Stomach (tissue), 9 donors: Measurements from ENCODE around the gene TRIP4. TPM values are rescaled to one million over a fixed set of nuclear protein-coding genes. Genes with fewer than 3 reads are reported as not detected.

Experiments
- DNase-seq, 2 donors: peaks; one replicate each; pipeline versions ENCODE4 v3.0.0 to v3.0.0-alpha.2; 2013 to 2019
- H3K27ac ChIP-seq, 5 donors: fragments of 200-600 bp in 4 of 5; sonication (generic) in 4 of 5; one replicate each; pipeline ENCODE4 v1.5.1; 2013 to 2019; ENCODE audit warnings: mild to moderate bottlenecking in 1 of 5, moderate library complexity in 1 of 5
- H3K27me3 ChIP-seq, 3 donors: fragments of 200-600 bp; sonication (generic); one replicate each; pipeline ENCODE4 v1.5.1; 2017 to 2019; ENCODE audit warnings: mixed run types in 1 of 3
- H3K36me3 ChIP-seq, 4 donors: fragments of 200-600 bp; sonication (generic); 1 replicate in 3 of 4; 2 replicates in 1 of 4; pipeline ENCODE4 v1.5.1; 2016 to 2019
- H3K4me1 ChIP-seq, 4 donors: fragments of 200-600 bp; sonication (generic); one replicate each; pipeline ENCODE4 v1.5.1; 2016 to 2019
- H3K4me3 ChIP-seq, 4 donors: fragments of 200-600 bp; sonication (generic) in 3 of 4; one replicate each; pipeline ENCODE4 v1.5.1; 2016 to 2019; ENCODE audit warnings: mild to moderate bottlenecking in 1 of 4
- H3K9me3 ChIP-seq, 4 donors: fragments of 200-600 bp; sonication (generic); one replicate each; pipeline ENCODE4 v1.5.1; 2016 to 2019
- EP300 ChIP-seq: sonication (generic); formaldehyde crosslinking; IDR thresholded peaks from one replicate; pipeline ENCODE4 v1.6.1; 2017; ENCODE audit warnings: antibody characterized with exemption
- POLR2A ChIP-seq, 4 donors: fragments of 450-650 bp; IDR thresholded peaks; one replicate each; pipeline ENCODE4 v1.6.1; 2016; ENCODE audit warnings: antibody characterized with exemption in 4 of 4, control low read depth in 2 of 4, mild to moderate bottlenecking in 1 of 4, moderate library complexity in 1 of 4
- POLR2AphosphoS5 ChIP-seq, 3 donors: sonication (generic); formaldehyde crosslinking; IDR thresholded peaks; one replicate each; pipeline ENCODE4 v1.6.1; 2016; ENCODE audit warnings: antibody characterized with exemption in 3 of 3
- WGBS, 5 donors: extraction: QIAGEN DNeasy Blood & Tissue Kit in 3 of 5; methylation state at CpG; one replicate each; pipeline versions ENCODE4 v1.1.5 to v1.1.7; 2013 to 2018; 5-methylcytosine and 5-hydroxymethylcytosine counted together
- intact Hi-C: fragments of 100-400 bp; cut with DNase I; formaldehyde crosslinking; loops from one replicate; pipeline ENCODE4 v1.15.1; 2023; ENCODE audit warnings: low total_unique reads
- polyA plus RNA-seq, 3 donors: library from polyadenylated mRNA; stranded (reverse); fragments of 200-250 nt; gene quantifications; one replicate each; pipeline ENCODE4 v1.2.3, GENCODE V29; 2013
- small RNA-seq, 4 donors: library from RNA; depleted of rRNA; stranded (forward); fragments of <200 nt; gene quantifications; one replicate each; pipeline ENCODE3, GENCODE V24; 2016
- total RNA-seq, 5 donors: library from RNA; depleted of rRNA; stranded (reverse); fragments of >200 nt; gene quantifications; one replicate each; pipeline versions ENCODE4 v1.1.0 to v1.2.3, GENCODE V29; 2014 to 2016
- TF ChIP-seq, protein P1 (sequence below), 7 experiments: fragments of 450-650 bp in 4 of 7; fragments of 200-600 bp in 3 of 7; sonication (generic) in 3 of 7; IDR thresholded peaks; one replicate each; pipeline ENCODE4 v1.5.1; 2016 to 2019; ENCODE audit warnings: antibody characterized with exemption in 7 of 7, control low read depth in 2 of 7, mild to moderate bottlenecking in 1 of 7
- donor health status: healthy with polysubstance abuse.
- donor health status: Bipolar disorder and iron deficiency.
- donor health status: healthy.

TRIP4 gene
- total and polyA plus RNA-seq, 8 donors = 1.8 to 59.4 (median 19.1) TPM

DNA sequence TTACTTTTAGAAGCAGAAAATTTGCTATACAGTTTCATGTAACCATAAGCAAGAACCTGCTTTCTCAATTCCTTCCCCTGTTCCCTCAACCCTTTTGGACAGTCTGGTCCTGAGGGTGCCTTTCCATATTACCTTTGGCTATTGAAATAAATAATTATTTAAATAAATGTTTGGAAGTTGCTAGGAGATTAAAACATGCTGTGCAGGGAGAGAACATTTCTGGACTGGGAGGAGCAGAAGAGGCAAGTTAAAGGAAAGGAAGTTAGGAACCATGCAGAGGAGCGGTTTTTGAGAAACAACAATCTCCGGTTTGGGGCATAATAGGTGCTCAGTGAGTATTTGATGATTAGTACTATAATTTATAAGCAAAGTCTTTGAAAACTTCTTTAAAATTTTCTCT lies 114.5 kb downstream of the TRIP4 start:
- Histone ChIP-seq H3K4me1 (peaks cover 29 to 64% (median 47%) of the 10 kb centered on the region in 4 donors), H3K27ac (peak overlapping the region in 3 of 5 donors; percentile 16 to 68 (median 65)), H3K27me3 (no peaks in the 10 kb centered on the region), H3K4me3 (no peak overlapping the region), H3K36me3 (peaks cover 12 to 32% (median 25%) of the 10 kb centered on the region in 4 donors), H3K9me3 (no peaks in the 10 kb centered on the region)
- intact Hi-C loops = no loop called here
- TF ChIP-seq POLR2AphosphoS5 (IDR thresholded peaks at IDR 0.05) = no peak
- TF ChIP-seq, protein P1, sequence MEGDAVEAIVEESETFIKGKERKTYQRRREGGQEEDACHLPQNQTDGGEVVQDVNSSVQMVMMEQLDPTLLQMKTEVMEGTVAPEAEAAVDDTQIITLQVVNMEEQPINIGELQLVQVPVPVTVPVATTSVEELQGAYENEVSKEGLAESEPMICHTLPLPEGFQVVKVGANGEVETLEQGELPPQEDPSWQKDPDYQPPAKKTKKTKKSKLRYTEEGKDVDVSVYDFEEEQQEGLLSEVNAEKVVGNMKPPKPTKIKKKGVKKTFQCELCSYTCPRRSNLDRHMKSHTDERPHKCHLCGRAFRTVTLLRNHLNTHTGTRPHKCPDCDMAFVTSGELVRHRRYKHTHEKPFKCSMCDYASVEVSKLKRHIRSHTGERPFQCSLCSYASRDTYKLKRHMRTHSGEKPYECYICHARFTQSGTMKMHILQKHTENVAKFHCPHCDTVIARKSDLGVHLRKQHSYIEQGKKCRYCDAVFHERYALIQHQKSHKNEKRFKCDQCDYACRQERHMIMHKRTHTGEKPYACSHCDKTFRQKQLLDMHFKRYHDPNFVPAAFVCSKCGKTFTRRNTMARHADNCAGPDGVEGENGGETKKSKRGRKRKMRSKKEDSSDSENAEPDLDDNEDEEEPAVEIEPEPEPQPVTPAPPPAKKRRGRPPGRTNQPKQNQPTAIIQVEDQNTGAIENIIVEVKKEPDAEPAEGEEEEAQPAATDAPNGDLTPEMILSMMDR (IDR thresholded peaks at IDR 0.05) = no peak
- TF ChIP-seq POLR2A (IDR thresholded peaks at IDR 0.05) = no peak
- no peak for TF ChIP-seq EP300
- WGBS, 5 donors = 65 to 91% (median 79%) methylated on average over 2 of the region's 2 CpGs
- no peak for DNase-seq

DNA sequence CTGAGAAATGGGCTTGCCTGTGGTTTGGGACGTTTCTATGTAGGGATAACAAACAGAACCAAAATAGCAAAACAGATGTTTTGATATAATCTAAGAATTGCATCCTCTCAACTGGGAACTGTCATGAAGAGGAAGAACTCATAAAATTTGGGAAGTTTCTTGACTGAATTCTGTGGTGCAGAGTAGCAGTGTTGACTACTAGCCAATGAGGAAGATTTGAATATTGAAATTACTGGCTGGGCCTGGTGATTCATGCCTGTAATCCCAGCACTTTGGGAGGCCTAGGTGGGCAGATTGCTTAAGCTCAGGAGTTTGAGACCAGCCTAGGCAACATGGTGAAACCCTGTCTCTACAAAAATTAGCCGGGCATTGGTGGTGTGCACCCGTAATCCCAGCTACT lies 114.9 kb downstream of the TRIP4 start:
- TF ChIP-seq EP300 = no peak
- no peak for TF ChIP-seq POLR2A (IDR thresholded peaks at IDR 0.05)
- TF ChIP-seq, protein P1 (IDR thresholded peaks at IDR 0.05) = no peak
- no peak for TF ChIP-seq POLR2AphosphoS5 (IDR thresholded peaks at IDR 0.05)
- H3K27ac ChIP-seq = peak overlapping the region in 4 of 5 donors; percentile 21 to 68 (median 60)
- peaks cover 12 to 32% (median 25%) of the 10 kb centered on the region in 4 donors for H3K36me3 ChIP-seq
- H3K4me3 ChIP-seq = no peak overlapping the region
- DNase-seq = no peak
- 81 to 91% (median 87%) methylated on average over 3 of the region's 3 CpGs for WGBS, 5 donors
- H3K27me3 ChIP-seq = no peaks in the 10 kb centered on the region
- H3K9me3 ChIP-seq = no peaks in the 10 kb centered on the region
- intact Hi-C loops = no loop called here
- H3K4me1 ChIP-seq = peaks cover 33 to 68% (median 51%) of the 10 kb centered on the region in 4 donors

DNA sequence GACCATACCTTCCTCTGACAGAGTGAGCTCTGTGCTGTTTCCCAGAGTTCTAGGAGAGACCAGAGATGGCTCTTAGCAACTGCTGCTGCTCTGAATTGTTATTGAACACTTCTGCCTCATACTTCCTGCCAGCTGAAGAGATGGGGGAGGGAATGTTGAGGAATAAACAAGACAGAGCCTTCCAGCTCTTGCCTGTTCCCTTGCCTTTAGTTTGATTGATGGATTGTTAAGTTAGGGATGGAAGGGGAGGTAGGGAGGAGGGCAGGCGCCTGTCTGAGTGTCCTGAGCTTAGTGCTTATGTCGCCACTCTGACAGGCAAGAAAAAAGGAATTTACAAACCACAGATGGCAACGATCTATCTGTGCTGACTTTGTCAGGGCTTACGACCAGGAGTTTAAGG lies 115.6 kb downstream of the TRIP4 start:
- peak overlapping the region; percentile 3 to 68 (median 54) for H3K27ac ChIP-seq
- WGBS, 5 donors = 27 to 57% (median 53%) methylated on average over 4 of the region's 4 CpGs
- no peaks in the 10 kb centered on the region for H3K27me3 ChIP-seq
- peaks cover 39 to 75% (median 57%) of the 10 kb centered on the region in 4 donors for H3K4me1 ChIP-seq
- no peaks in the 10 kb centered on the region for H3K9me3 ChIP-seq
- DNase-seq = peak in 1 of 2 donors; percentile 67
- peaks cover 12 to 32% (median 25%) of the 10 kb centered on the region in 4 donors for H3K36me3 ChIP-seq
- H3K4me3 ChIP-seq = no peak overlapping the region
- TF ChIP-seq POLR2A (IDR thresholded peaks at IDR 0.05) (no peak), POLR2AphosphoS5 (IDR thresholded peaks at IDR 0.05) (peak in 1 of 3 donors; percentile 24), EP300 (no peak)
- TF ChIP-seq, protein P1 (IDR thresholded peaks at IDR 0.05) = no peak
- intact Hi-C loops = no loop called here

DNA sequence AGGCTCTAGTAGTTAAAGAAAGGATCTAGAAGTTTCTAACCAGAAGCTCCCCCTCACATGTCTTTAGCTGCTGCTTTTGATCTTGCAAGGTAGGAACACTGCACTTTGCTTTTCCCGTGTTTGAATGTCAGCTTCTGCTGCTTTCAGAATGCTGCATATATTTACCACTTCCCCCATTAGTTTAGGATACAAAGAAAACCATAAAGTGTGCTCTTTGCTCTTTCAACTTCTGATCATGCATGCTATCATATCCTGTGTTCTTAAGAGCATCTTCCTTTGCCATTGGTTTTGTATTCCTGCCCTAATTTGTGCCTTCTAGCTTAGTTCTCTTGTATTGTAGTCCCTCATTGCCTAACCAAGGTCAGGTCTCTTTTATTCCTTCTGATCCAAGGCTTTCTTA lies 116.0 kb downstream of the TRIP4 start:
- 15 to 33% (median 23%) methylated on average over 1 of the region's 1 CpG for WGBS, 5 donors
- TF ChIP-seq POLR2A (IDR thresholded peaks at IDR 0.05) (no peak), EP300 (no peak), POLR2AphosphoS5 (IDR thresholded peaks at IDR 0.05) (no peak)
- TF ChIP-seq, protein P1 (IDR thresholded peaks at IDR 0.05) = no peak
- Histone ChIP-seq H3K27ac (peak overlapping the region in 4 of 5 donors; percentile 21 to 68 (median 60)), H3K36me3 (peaks cover 12 to 32% (median 25%) of the 10 kb centered on the region in 4 donors), H3K9me3 (no peaks in the 10 kb centered on the region), H3K4me3 (no peak overlapping the region), H3K4me1 (peaks cover 42 to 79% (median 60%) of the 10 kb centered on the region in 4 donors), H3K27me3 (no peaks in the 10 kb centered on the region)
- no peak for DNase-seq
- intact Hi-C loops = no loop called here

Small RNA genes within 50 kb of the gene (small RNA-seq; reads per million reads assigned to genes)
- gene RF00019 (0 reads per million in 4 donors), gene RF00554 (0 reads per million in 4 donors)

Other genes starting within 250 kb of the TRIP4 start
- gene SNX22, start 236.1 kb upstream of the TRIP4 start, total RNA-seq = 10 to 100 TPM in 1 of 5 donors, 1 to 10 TPM in 1, under 1 TPM in 1, not detected in 2; 0.92 to 41.1 (median 5.9) TPM
- gene SNX22, start 236.1 kb upstream of the TRIP4 start, polyA plus RNA-seq = 1 to 10 TPM; 2.6 to 4.5 (median 3.1) TPM
- gene PPIB, start 224.8 kb upstream of the TRIP4 start, total RNA-seq = 100 to 1,000 TPM; 116 to 468 (median 176) TPM
- gene PPIB, start 224.8 kb upstream of the TRIP4 start, polyA plus RNA-seq = 100 to 1,000 TPM; 227 to 582 (median 370) TPM
- 10 to 100 TPM in 3 of 5 donors, 1 to 10 TPM in 2; 4.1 to 63.1 (median 11.0) TPM for gene CSNK1G1, start 31.7 kb upstream of the TRIP4 start, total RNA-seq
- 1 to 10 TPM; 2.4 to 3.5 (median 2.7) TPM for gene CSNK1G1, start 31.7 kb upstream of the TRIP4 start, polyA plus RNA-seq
- gene PCLAF, start 6.4 kb upstream of the TRIP4 start, total RNA-seq = 1 to 10 TPM in 2 of 5 donors, not detected in 3; 1.3 to 5.7 TPM
- gene PCLAF, start 6.4 kb upstream of the TRIP4 start, polyA plus RNA-seq = 10 to 100 TPM; 18.6 to 32.5 (median 25.5) TPM
- 10 to 100 TPM; 23.2 to 64.7 (median 32.5) TPM for gene ZNF609, start 72.7 kb downstream of the TRIP4 start, total RNA-seq
- 1 to 10 TPM; 2.7 to 7.0 (median 6.5) TPM for gene ZNF609, start 72.7 kb downstream of the TRIP4 start, polyA plus RNA-seq